GM23338 (cell line): ENCODE data around the gene GSDME. TPM values are rescaled to one million over a fixed set of nuclear protein-coding genes. Genes with fewer than 3 reads are reported as not detected.

Experiments
- ATAC-seq: fragments of 200-7000 bp; cut with Tn5 transposase; 3 replicates; pipeline ENCODE4 v1.9.1; 2020
- DNase-seq: peaks from one replicate; pipeline ENCODE4 v3.0.0-alpha.2; 2015; ENCODE audit warnings: low spot score
- H2AFZ ChIP-seq: fragments of 200-600 bp; sonication (generic); 2 replicates; pipeline ENCODE4 v1.8.0; 2016; ENCODE audit warnings: antibody characterized with exemption, mild to moderate bottlenecking, moderate library complexity
- H3F3A ChIP-seq: fragments of 200-600 bp; sonication (generic); replicated peaks from 2 replicates; pipeline ENCODE4 v1.8.0; 2017; ENCODE audit warnings: antibody characterized with exemption, mixed run types, low read depth
- H3K27ac ChIP-seq: fragments of 200-600 bp; sonication (generic); 2 replicates; pipeline ENCODE4 v1.6.1; 2016; ENCODE audit warnings: low read depth
- H3K27me3 ChIP-seq: fragments of 200-600 bp; sonication (generic); 2 replicates; pipeline ENCODE4 v1.8.0; 2016; ENCODE audit warnings: mild to moderate bottlenecking, mixed run types, moderate library complexity; ENCODE audit not compliant: insufficient read depth
- H3K36me3 ChIP-seq: fragments of 200-600 bp; sonication (generic); 2 replicates; pipeline ENCODE4 v1.8.0; 2016; ENCODE audit warnings: mild to moderate bottlenecking; ENCODE audit not compliant: insufficient read depth
- H3K4me1 ChIP-seq: fragments of 200-600 bp; sonication (generic); 2 replicates; pipeline ENCODE4 v1.8.0; 2016; ENCODE audit warnings: mild to moderate bottlenecking, moderate library complexity; ENCODE audit not compliant: insufficient read depth
- H3K4me2 ChIP-seq: fragments of 200-600 bp; sonication (generic); 2 replicates; pipeline ENCODE4 v1.7.1; 2017; ENCODE audit warnings: mixed run types
- H3K4me3 ChIP-seq: fragments of 200-600 bp; sonication (generic); 2 replicates; pipeline ENCODE4 v1.6.1; 2016; ENCODE audit warnings: mixed run types
- H3K79me2 ChIP-seq: fragments of 200-600 bp; sonication (generic); replicated peaks from 2 replicates; pipeline ENCODE4 v1.8.0; 2017; ENCODE audit warnings: mild to moderate bottlenecking; ENCODE audit not compliant: insufficient read depth
- H3K9me2 ChIP-seq: fragments of 200-600 bp; sonication (generic); 2 replicates; pipeline ENCODE4 v1.8.0; 2017; ENCODE audit not compliant: insufficient read depth
- H4K20me1 ChIP-seq: fragments of 200-600 bp; sonication (generic); replicated peaks from 2 replicates; pipeline ENCODE4 v1.8.0; 2017; ENCODE audit warnings: mild to moderate bottlenecking; ENCODE audit not compliant: insufficient read depth
- H3K27ac Mint-ChIP-seq: 2 replicates; pipeline ENCODE4 v1.8.0; 2020; ENCODE audit warnings: inconsistent platforms, mild to moderate bottlenecking, moderate library complexity, mixed read lengths
- H3K27me3 Mint-ChIP-seq: 3 replicates; pipeline ENCODE4 v1.8.0; 2022; ENCODE audit warnings: low read depth, mild to moderate bottlenecking, moderate library complexity, mixed read lengths, inconsistent platforms; ENCODE audit not compliant: insufficient read depth, poor library complexity
- H3K36me3 Mint-ChIP-seq: 3 replicates; pipeline ENCODE4 v1.8.0; 2021; ENCODE audit warnings: low read depth, mild to moderate bottlenecking, inconsistent platforms, moderate library complexity, mixed read lengths
- H3K4me1 Mint-ChIP-seq: 3 replicates; pipeline ENCODE4 v1.8.0; 2020; ENCODE audit warnings: mild to moderate bottlenecking, inconsistent platforms, mixed read lengths
- H3K4me3 Mint-ChIP-seq: 3 replicates; pipeline ENCODE4 v1.8.0; 2021; ENCODE audit warnings: moderate library complexity, mild to moderate bottlenecking, inconsistent platforms, mixed read lengths
- H3K9me3 Mint-ChIP-seq: 3 replicates; pipeline ENCODE4 v1.8.0; 2020; ENCODE audit warnings: moderate library complexity, mild to moderate bottlenecking, inconsistent platforms, mixed read lengths
- CREB1 ChIP-seq: fragments of 250-450 bp; sonication (Bioruptor Pico); IDR thresholded peaks from 2 replicates; pipeline ENCODE4 v1.5.0; 2020; ENCODE audit warnings: low read depth, mild to moderate bottlenecking, moderate library complexity
- CTCF ChIP-seq, 2 experiments: fragments of 200-600 bp in 1 of 2; sonication (generic) in 1 of 2; conservative IDR thresholded peaks; 2 replicates each; pipeline versions ENCODE4 v1.5.1 to v1.6.1; 2016 to 2017; ENCODE audit warnings: antibody characterized with exemption in 2 of 2, low read depth in 2 of 2, mild to moderate bottlenecking in 2 of 2, moderate library complexity in 1 of 2
- EZH2 ChIP-seq: fragments of 200-600 bp; sonication (generic); IDR thresholded peaks from one replicate; pipeline ENCODE4 v1.8.0; 2017; ENCODE audit warnings: antibody characterized with exemption, mild to moderate bottlenecking, low read depth; ENCODE audit not compliant: unreplicated experiment
- EZH2phosphoT487 ChIP-seq: fragments of 200-600 bp; sonication (generic); IDR thresholded peaks from one replicate; pipeline ENCODE4 v1.8.1; 2018; ENCODE audit warnings: antibody characterized with exemption; ENCODE audit not compliant: unreplicated experiment
- JUNB ChIP-seq: IDR thresholded peaks from one replicate; pipeline ENCODE4 v1.6.1; 2016; ENCODE audit warnings: antibody characterized with exemption; ENCODE audit not compliant: unreplicated experiment
- NANOG ChIP-seq: IDR thresholded peaks from 2 replicates; pipeline ENCODE4 v1.6.1; 2016; ENCODE audit warnings: antibody characterized with exemption, borderline replicate concordance
- POLR2AphosphoS5 ChIP-seq: IDR thresholded peaks from 2 replicates; pipeline ENCODE4 v1.6.1; 2016; ENCODE audit warnings: antibody characterized with exemption, low read depth
- REST ChIP-seq: IDR thresholded peaks from one replicate; pipeline ENCODE4 v1.6.1; 2018; ENCODE audit warnings: antibody characterized with exemption; ENCODE audit not compliant: unreplicated experiment
- STAT1 ChIP-seq: IDR thresholded peaks from one replicate; pipeline ENCODE4 v1.6.1; 2016; ENCODE audit warnings: antibody characterized with exemption; ENCODE audit not compliant: unreplicated experiment
- ZNF114 ChIP-seq: fragments of 250-450 bp; sonication (Bioruptor Pico); IDR thresholded peaks from 2 replicates; pipeline ENCODE4 v1.5.0; 2020; ENCODE audit warnings: mild to moderate bottlenecking, moderate library complexity
- ZNF331 ChIP-seq: fragments of 250-450 bp; sonication (Bioruptor Pico); IDR thresholded peaks from 2 replicates; pipeline ENCODE4 v1.5.0; 2020; ENCODE audit warnings: low read depth, mild to moderate bottlenecking, moderate library complexity
- polyA plus RNA-seq: library from polyadenylated mRNA; unstranded; fragments of >200 nt; fragmentation: Nextera tagmentation; extraction: Ambion mirVana; gene quantifications from 2 replicates; pipeline ENCODE4 v1.2.1, GENCODE V29; 2016
- total RNA-seq: library from RNA; depleted of rRNA; stranded (reverse); fragments of >200 nt; shearing (Covaris generic); gene quantifications from 2 replicates; pipeline ENCODE4 v1.2.3, GENCODE V29; 2014
- TF ChIP-seq, protein P1 (sequence below): IDR thresholded peaks from 2 replicates; pipeline ENCODE4 v1.6.1; 2016; ENCODE audit warnings: antibody characterized with exemption
- TF ChIP-seq, protein P2 (sequence below): fragments of 250-450 bp; sonication (Bioruptor Pico); IDR thresholded peaks from 2 replicates; pipeline ENCODE4 v1.5.0; 2020; ENCODE audit warnings: mild to moderate bottlenecking, moderate library complexity

GSDME gene
- total and polyA plus RNA-seq, 2 experiments from 2014 or later = 8.3 to 8.5 TPM

- Histone ChIP-seq H3K79me2 (no peaks in the 10 kb centered on the region), H3K9me2 (no peaks in the 10 kb centered on the region), H3K4me2 (no peak overlapping the region), H3K36me3 (no peaks in the 10 kb centered on the region), H3K4me3 (no peak overlapping the region), H3F3A (no peaks in the 10 kb centered on the region), H2AFZ (no peak overlapping the region), H3K4me1 (peaks cover 8% of the 10 kb centered on the region; the same call in 1 of the 2 replicates), H4K20me1 (no peaks in the 10 kb centered on the region), H3K27ac (no peak overlapping the region), H3K27me3 (no peaks in the 10 kb centered on the region)
- no peak for ATAC-seq
- Mint-ChIP-seq H3K27ac (no peak overlapping the region), H3K4me1 (peaks cover 8% of the 10 kb centered on the region; the same call in 2 of the 3 replicates), H3K36me3 (peaks cover 6% of the 10 kb centered on the region; the same call in 2 of the 3 replicates), H3K27me3 (no peaks in the 10 kb centered on the region), H3K4me3 (no peak overlapping the region), H3K9me3 (peaks cover 16% of the 10 kb centered on the region; the same call in 1 of the 3 replicates)
- DNase-seq = no peak
- TF ChIP-seq NANOG (no peak), STAT1 (no peak), ZNF331 (CRISPR knock-in tag) (no peak), EZH2phosphoT487 (no peak), CTCF (conservative IDR thresholded peaks at IDR 0.05; ENCODE audit: low read depth in 2 of 2) (no peak), EZH2 (no peak), ZNF114 (CRISPR knock-in tag) (no peak), POLR2AphosphoS5 (no peak), REST (no peak), CREB1 (no peak), JUNB (no peak)
- TF ChIP-seq, protein P1, sequence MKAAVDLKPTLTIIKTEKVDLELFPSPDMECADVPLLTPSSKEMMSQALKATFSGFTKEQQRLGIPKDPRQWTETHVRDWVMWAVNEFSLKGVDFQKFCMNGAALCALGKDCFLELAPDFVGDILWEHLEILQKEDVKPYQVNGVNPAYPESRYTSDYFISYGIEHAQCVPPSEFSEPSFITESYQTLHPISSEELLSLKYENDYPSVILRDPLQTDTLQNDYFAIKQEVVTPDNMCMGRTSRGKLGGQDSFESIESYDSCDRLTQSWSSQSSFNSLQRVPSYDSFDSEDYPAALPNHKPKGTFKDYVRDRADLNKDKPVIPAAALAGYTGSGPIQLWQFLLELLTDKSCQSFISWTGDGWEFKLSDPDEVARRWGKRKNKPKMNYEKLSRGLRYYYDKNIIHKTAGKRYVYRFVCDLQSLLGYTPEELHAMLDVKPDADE = no peak
- TF ChIP-seq, protein P2, sequence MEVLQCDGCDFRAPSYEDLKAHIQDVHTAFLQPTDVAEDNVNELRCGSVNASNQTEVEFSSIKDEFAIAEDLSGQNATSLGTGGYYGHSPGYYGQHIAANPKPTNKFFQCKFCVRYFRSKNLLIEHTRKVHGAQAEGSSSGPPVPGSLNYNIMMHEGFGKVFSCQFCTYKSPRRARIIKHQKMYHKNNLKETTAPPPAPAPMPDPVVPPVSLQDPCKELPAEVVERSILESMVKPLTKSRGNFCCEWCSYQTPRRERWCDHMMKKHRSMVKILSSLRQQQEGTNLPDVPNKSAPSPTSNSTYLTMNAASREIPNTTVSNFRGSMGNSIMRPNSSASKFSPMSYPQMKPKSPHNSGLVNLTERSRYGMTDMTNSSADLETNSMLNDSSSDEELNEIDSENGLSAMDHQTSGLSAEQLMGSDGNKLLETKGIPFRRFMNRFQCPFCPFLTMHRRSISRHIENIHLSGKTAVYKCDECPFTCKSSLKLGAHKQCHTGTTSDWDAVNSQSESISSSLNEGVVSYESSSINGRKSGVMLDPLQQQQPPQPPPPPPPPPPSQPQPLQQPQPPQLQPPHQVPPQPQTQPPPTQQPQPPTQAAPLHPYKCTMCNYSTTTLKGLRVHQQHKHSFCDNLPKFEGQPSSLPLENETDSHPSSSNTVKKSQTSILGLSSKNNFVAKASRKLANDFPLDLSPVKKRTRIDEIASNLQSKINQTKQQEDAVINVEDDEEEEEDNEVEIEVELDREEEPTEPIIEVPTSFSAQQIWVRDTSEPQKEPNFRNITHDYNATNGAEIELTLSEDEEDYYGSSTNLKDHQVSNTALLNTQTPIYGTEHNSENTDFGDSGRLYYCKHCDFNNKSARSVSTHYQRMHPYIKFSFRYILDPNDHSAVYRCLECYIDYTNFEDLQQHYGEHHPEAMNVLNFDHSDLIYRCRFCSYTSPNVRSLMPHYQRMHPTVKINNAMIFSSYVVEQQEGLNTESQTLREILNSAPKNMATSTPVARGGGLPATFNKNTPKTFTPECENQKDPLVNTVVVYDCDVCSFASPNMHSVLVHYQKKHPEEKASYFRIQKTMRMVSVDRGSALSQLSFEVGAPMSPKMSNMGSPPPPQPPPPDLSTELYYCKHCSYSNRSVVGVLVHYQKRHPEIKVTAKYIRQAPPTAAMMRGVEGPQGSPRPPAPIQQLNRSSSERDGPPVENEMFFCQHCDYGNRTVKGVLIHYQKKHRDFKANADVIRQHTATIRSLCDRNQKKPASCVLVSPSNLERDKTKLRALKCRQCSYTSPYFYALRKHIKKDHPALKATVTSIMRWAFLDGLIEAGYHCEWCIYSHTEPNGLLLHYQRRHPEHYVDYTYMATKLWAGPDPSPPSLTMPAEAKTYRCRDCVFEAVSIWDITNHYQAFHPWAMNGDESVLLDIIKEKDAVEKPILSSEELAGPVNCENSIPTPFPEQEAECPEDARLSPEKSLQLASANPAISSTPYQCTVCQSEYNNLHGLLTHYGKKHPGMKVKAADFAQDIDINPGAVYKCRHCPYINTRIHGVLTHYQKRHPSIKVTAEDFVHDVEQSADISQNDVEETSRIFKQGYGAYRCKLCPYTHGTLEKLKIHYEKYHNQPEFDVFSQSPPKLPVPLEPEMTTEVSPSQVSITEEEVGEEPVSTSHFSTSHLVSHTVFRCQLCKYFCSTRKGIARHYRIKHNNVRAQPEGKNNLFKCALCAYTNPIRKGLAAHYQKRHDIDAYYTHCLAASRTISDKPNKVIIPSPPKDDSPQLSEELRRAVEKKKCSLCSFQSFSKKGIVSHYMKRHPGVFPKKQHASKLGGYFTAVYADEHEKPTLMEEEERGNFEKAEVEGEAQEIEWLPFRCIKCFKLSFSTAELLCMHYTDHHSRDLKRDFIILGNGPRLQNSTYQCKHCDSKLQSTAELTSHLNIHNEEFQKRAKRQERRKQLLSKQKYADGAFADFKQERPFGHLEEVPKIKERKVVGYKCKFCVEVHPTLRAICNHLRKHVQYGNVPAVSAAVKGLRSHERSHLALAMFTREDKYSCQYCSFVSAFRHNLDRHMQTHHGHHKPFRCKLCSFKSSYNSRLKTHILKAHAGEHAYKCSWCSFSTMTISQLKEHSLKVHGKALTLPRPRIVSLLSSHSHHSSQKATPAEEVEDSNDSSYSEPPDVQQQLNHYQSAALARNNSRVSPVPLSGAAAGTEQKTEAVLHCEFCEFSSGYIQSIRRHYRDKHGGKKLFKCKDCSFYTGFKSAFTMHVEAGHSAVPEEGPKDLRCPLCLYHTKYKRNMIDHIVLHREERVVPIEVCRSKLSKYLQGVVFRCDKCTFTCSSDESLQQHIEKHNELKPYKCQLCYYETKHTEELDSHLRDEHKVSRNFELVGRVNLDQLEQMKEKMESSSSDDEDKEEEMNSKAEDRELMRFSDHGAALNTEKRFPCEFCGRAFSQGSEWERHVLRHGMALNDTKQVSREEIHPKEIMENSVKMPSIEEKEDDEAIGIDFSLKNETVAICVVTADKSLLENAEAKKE (CRISPR knock-in tag) = no peak
Observed at GRCh38 chr7:24740871-24741270, 16.4 kb downstream of the GSDME start.
